Gastrocnemius medialis (tissue), 4 donors: ENCODE measurements around the gene KTN1. TPM values are rescaled to one million over a fixed set of nuclear protein-coding genes. Genes with fewer than 3 reads are reported as not detected.
A peak's percentile ranks its signal among the peaks of the same experiment; 100 is the strongest.

Experiments
- ATAC-seq, 2 donors: fragments of 150-250 bp; one replicate each; pipeline ENCODE4 v1.9.1; 2016
- DNase-seq, 2 donors: peaks; one replicate each; pipeline ENCODE4 v3.0.0-alpha.2; 2019
- H3K27ac ChIP-seq, 4 donors: fragments of 200-600 bp; sonication (generic); 1 replicate in 1 of 4; 2 replicates in 3 of 4; pipeline ENCODE4 v1.5.1; 2016 to 2018; ENCODE audit warnings: mild to moderate bottlenecking in 2 of 4, moderate library complexity in 1 of 4
- H3K27me3 ChIP-seq, 3 donors: fragments of 200-600 bp; sonication (generic) in 2 of 3; 1 replicate in 1 of 3; 2 replicates in 2 of 3; pipeline versions ENCODE4 v1.5.1 to v1.6.0; 2016 to 2019; ENCODE audit warnings: mild to moderate bottlenecking in 1 of 3, moderate library complexity in 1 of 3
- H3K36me3 ChIP-seq, 2 donors: fragments of 200-600 bp; sonication (generic) in 1 of 2; one replicate each; pipeline ENCODE4 v1.5.1; 2017 to 2018
- H3K4me1 ChIP-seq, 2 donors: fragments of 200-600 bp; sonication (generic) in 1 of 2; one replicate each; pipeline ENCODE4 v1.5.1; 2016 to 2017; ENCODE audit warnings: mild to moderate bottlenecking in 2 of 2
- H3K4me3 ChIP-seq, 4 donors: fragments of 200-600 bp; sonication (generic) in 3 of 4; 1 replicate in 1 of 4; 2 replicates in 3 of 4; pipeline ENCODE4 v1.5.1; 2016 to 2019; ENCODE audit warnings: mild to moderate bottlenecking in 2 of 4
- H3K9me3 ChIP-seq, 3 donors: fragments of 200-600 bp; sonication (generic) in 2 of 3; 1 replicate in 1 of 3; 2 replicates in 2 of 3; pipeline ENCODE4 v1.5.1; 2016 to 2019
- CTCF ChIP-seq, 5 experiments: fragments of 450-650 bp in 3 of 5; fragments of 200-600 bp in 2 of 5; sonication (generic) in 2 of 5; IDR thresholded peaks in 4 of 5; conservative IDR thresholded peaks in 1 of 5; 1 replicate in 4 of 5; 2 replicates in 1 of 5; pipeline ENCODE4 v1.5.1; 2016 to 2019; ENCODE audit warnings: antibody characterized with exemption in 5 of 5, mild to moderate bottlenecking in 3 of 5, moderate library complexity in 3 of 5
- POLR2A ChIP-seq, 2 donors: fragments of 450-650 bp; IDR thresholded peaks; one replicate each; pipeline ENCODE4 v1.6.1; 2017; ENCODE audit warnings: antibody characterized with exemption in 2 of 2, mild to moderate bottlenecking in 2 of 2, moderate library complexity in 2 of 2
- in situ Hi-C, 4 donors: fragments of 200-750 bp; cut with MboI; loops; one replicate each; pipeline versions ENCODE4 v1.15.0 to v1.8.0; 2017; ENCODE audit warnings: low sequenced_read_pairs in 4 of 4
- intact Hi-C: fragments of 100-400 bp; cut with DNase I; formaldehyde crosslinking; loops from one replicate; pipeline ENCODE4 v1.15.1; 2023; ENCODE audit warnings: low total_unique reads
- total RNA-seq, 4 donors: library from RNA; depleted of rRNA; stranded (reverse); fragments of >200 nt; gene quantifications; one replicate each; pipeline versions ENCODE4 v1.1.0 to v1.2.3, GENCODE V29; 2016

KTN1 gene
- total RNA-seq, 4 donors from 2014 or later = 256 to 373 (median 327) TPM

GRCh38 chr14:55641954-55642353, 61.9 kb downstream of the KTN1 start:
- peaks cover 33 to 35% of the 10 kb centered on the region in 2 donors for H3K4me1 ChIP-seq
- intact Hi-C loops (no loop called here), in situ Hi-C loops (no loop called here)
- H3K9me3 ChIP-seq = no peaks in the 10 kb centered on the region
- H3K4me3 ChIP-seq = no peak overlapping the region
- TF ChIP-seq CTCF (IDR thresholded peaks at IDR 0.05 in 4 of 5, conservative IDR thresholded peaks at IDR 0.05 in 1 of 5) (no peak), POLR2A (IDR thresholded peaks at IDR 0.05) (no peak)
- no peaks in the 10 kb centered on the region for H3K27me3 ChIP-seq
- peaks cover 0 to 51% of the 10 kb centered on the region in 2 donors for H3K36me3 ChIP-seq
- DNase-seq (no peak), ATAC-seq (no peak)
- H3K27ac ChIP-seq = peak overlapping the region in 1 of 4 donors; percentile 1

DNA sequence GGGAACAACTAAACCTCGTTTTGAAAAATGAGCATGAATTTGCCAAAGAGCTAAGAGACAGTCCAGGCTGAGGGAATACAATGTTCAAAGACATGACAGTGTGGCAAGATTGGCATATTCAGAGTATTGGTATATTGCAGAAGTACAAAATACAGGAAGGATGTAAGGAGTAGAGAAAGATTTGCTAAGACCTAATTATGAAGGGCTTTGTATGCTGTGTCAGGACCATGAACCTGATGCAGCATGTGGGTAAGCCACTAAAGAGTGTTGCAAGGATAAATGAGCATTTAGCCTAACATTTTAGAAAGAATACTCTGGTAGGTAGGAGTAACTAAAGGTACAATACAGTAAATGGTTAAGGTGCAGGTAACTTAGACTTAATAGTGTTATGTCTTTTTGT, 65.1 kb downstream of the KTN1 start:
- intact Hi-C loops = loop anchor here (2.0 kb wide), 1 partner anchor 34 kb away; no protein-coding TSS in a partner anchor

DNA sequence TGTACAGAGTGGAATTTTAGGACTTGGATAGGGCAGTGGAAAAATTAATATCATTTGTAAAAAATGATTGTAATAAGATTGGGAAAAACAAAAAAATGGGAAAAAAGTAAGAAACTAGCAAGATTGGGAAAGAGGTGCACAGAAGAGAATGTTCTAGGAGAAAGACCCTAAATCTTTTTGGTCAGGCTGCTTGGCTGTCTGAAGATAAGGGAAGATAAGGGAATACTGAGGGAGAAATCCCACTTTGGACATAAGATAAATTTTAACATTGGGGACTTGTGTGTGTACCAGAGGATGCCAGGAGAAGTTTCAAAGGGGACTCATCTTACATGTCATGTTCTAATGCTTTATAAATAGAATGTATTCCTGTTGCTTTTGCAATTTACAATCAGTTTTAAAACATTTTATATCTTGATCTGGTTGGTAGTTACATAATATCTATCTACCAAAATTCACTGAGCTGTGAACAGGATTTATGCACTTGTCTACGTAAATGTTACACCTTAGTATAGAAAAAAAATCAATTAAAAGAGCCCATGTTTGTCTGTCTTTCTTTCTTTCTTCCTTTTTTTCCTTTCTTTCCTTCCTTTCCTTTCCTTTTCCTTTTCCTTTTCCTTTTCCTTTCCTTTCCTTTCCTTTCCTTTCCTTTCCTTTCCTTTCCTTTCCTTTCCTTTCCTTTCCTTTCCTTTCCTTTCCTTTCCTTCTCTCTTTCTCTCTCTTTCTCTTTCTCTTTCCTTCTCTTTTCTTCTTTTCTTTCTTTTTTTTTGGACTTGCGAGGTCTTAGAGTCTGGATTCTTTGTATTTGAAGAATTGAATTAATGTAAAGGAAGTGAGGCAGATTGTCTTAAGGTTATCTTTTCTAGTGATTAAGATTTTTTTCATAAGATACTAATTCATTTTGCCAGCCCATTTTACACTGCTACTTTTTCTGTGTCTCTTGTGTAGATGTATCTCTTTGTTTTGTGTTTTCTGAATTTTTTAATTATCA, 66.1 kb downstream of the KTN1 start:
- in situ Hi-C loops = no loop called here
- peak overlapping the region; percentile 67 to 75 (median 73) for H3K27ac ChIP-seq
- TF ChIP-seq CTCF (IDR thresholded peaks at IDR 0.05 in 4 of 5, conservative IDR thresholded peaks at IDR 0.05 in 1 of 5) (no peak), POLR2A (IDR thresholded peaks at IDR 0.05) (no peak)
- H3K9me3 ChIP-seq = no peaks in the 10 kb centered on the region
- H3K27me3 ChIP-seq = no peaks in the 10 kb centered on the region
- intact Hi-C loops = loop anchor here (2.0 kb wide), 1 partner anchor 35 kb away; no protein-coding TSS in a partner anchor
- H3K4me1 ChIP-seq = peaks cover 36 to 37% of the 10 kb centered on the region in 2 donors
- H3K4me3 ChIP-seq = no peak overlapping the region
- DNase-seq (no peak), ATAC-seq (peak; percentile 70 to 93)
- H3K36me3 ChIP-seq = peaks cover 0 to 43% of the 10 kb centered on the region in 2 donors

More for the DNA sequence above, 65.1 kb downstream of the KTN1 start:
- H3K27me3 ChIP-seq = no peaks in the 10 kb centered on the region
- H3K36me3 ChIP-seq = peaks cover 0 to 43% of the 10 kb centered on the region in 2 donors
- peak overlapping the region; percentile 67 to 75 (median 73) for H3K27ac ChIP-seq
- H3K9me3 ChIP-seq = no peaks in the 10 kb centered on the region
- DNase-seq (no peak), ATAC-seq (peak; percentile 42 to 49)
- H3K4me1 ChIP-seq = peaks cover 36 to 37% of the 10 kb centered on the region in 2 donors
- H3K4me3 ChIP-seq = no peak overlapping the region
- in situ Hi-C loops = no loop called here
- no peak for TF ChIP-seq CTCF (IDR thresholded peaks at IDR 0.05 in 4 of 5, conservative IDR thresholded peaks at IDR 0.05 in 1 of 5)
- TF ChIP-seq POLR2A (IDR thresholded peaks at IDR 0.05) = no peak

GRCh38 chr14:55650992-55651391, 71.0 kb downstream of the KTN1 start:
- Histone ChIP-seq H3K27ac (no peak overlapping the region), H3K4me3 (no peak overlapping the region), H3K4me1 (peaks cover 11% of the 10 kb centered on the region in 2 donors), H3K36me3 (peaks cover 0 to 74% of the 10 kb centered on the region in 2 donors), H3K27me3 (no peaks in the 10 kb centered on the region), H3K9me3 (no peaks in the 10 kb centered on the region)
- intact Hi-C loops = no loop called here
- no peak for ATAC-seq
- in situ Hi-C loops = no loop called here
- TF ChIP-seq POLR2A (IDR thresholded peaks at IDR 0.05) = no peak
- no peak for TF ChIP-seq CTCF (IDR thresholded peaks at IDR 0.05 in 4 of 5, conservative IDR thresholded peaks at IDR 0.05 in 1 of 5)
- DNase-seq = no peak
